G401 (cell line): Measurements from ENCODE around the gene NIFK. TPM values are rescaled to one million over a fixed set of nuclear protein-coding genes. Genes with fewer than 3 reads are reported as not detected.
"Not testable (repeated sequence)": the region's sequence is repeated elsewhere in the genome, so short reads cannot be mapped to it uniquely, and the experiment has no call there.

Experiments used
- DNase-seq: peaks from one replicate; pipeline ENCODE4 v3.0.0-alpha.2; 2015; ENCODE audit warnings: low spot score
- in situ Hi-C: cut with HindIII; loops from 2 replicates; pipeline ENCODE4 v1.10.0; 2016; ENCODE audit warnings: low sequenced_read_pairs, mixed read lengths
- total RNA-seq: library from RNA; depleted of rRNA; stranded (reverse); fragments of >200 nt; shearing (Covaris generic); gene quantifications from 2 replicates; pipeline ENCODE4 v1.2.3, GENCODE V29; 2014; rRNA removed

The NIFK gene
- total RNA-seq, 1 experiment from 2014 or later: 103 TPM

DNA sequence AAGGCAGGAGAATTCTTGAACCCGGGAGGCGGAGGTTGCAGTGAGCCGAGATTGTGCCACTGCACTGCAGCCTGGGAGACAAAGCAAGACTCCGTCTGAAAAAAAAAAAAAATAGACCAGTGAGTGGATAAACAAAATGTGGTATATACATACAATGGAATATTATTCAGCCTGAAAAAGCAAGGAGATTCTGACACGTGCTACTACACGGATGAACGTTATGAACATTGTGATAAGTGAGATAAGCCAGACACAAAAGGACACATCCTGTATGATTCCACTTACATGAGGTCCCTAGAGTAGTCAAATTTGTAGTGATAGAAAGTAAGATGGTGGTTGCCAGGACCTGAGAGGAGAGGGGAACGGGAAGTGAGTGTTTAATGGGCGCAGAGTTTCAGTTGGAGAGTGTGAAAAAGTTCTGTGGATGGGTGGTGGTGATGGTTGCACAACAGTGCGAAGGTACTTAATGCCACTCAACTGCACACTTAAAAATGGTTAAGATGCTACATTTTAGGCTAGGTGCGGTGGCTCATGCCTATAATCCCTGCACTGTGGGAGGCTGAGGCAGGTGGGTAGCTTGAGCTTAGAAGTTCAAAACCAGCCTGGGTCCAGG lies 38.3 kb downstream of the NIFK start:
- in situ Hi-C loops: no loop called here
- no peak for DNase-seq

DNA sequence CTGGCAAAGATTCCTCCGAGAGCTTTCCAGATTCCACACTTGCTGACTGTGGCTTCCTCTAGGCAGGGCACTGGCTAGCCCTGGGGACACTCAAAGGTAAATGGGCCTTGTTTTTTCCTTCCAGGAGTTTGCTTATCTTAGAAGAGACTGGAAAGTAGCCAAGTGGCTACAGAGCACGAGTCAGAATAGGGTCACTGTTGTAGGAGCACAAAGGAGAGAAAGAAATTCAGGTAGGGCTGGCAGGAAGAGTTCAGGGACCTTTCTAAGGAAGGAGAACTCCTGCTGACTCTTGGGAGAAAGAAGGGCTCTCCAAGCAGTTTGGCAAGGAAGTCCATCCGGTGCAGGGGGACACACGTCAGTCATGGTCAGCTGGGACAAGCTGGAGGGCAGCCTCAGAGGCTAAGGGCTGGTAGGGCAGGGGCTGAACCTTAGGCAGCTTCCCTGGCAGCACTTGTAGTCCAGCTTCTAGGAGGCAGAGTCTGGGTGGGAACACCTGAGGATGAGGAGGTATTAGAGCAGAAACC lies 39.5 kb downstream of the NIFK start:
- DNase-seq: no peak
- in situ Hi-C loops: no loop called here

DNA sequence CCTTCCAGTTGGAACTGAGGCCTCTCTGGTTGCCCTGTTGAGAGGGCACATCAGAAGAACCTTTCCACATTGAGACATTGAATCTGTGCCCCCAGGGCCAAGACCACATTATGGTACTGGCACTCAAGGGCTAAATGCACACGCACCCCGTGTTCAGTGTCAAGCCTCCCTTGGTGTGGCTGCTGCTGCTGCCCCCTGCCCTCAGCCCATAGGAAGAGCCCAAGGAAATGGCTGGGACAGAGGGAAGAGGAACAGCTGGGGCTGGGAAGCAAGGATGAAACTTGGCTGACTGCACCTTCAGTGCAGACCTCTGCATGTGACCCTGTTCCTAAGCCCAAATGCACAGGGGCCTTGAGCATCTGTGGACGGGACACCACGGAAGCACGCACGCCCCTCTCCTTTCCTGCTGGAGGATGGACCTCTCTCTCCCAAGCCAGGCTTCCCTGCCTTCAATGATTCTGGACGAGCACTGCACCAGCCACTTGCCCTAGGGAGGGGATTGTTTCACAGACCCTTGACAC lies 40.2 kb downstream of the NIFK start:
- DNase-seq: no peak
- in situ Hi-C loops: no loop called here

DNA sequence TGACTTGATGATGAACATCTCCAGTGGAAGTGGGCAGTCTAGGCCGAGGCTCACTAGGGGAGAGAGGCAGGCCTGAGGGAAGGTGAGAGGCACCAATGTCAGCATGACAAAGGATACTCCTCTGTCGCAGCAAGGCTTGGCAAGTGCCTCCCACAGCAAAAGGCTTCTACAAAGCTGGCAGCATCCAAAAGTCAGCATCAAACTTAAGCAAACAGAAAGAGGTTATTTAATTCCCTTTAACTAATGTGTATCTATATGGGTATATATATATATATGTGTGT lies 41.6 kb downstream of the NIFK start:
- in situ Hi-C loops: no loop called here
- DNase-seq: no peak

DNA sequence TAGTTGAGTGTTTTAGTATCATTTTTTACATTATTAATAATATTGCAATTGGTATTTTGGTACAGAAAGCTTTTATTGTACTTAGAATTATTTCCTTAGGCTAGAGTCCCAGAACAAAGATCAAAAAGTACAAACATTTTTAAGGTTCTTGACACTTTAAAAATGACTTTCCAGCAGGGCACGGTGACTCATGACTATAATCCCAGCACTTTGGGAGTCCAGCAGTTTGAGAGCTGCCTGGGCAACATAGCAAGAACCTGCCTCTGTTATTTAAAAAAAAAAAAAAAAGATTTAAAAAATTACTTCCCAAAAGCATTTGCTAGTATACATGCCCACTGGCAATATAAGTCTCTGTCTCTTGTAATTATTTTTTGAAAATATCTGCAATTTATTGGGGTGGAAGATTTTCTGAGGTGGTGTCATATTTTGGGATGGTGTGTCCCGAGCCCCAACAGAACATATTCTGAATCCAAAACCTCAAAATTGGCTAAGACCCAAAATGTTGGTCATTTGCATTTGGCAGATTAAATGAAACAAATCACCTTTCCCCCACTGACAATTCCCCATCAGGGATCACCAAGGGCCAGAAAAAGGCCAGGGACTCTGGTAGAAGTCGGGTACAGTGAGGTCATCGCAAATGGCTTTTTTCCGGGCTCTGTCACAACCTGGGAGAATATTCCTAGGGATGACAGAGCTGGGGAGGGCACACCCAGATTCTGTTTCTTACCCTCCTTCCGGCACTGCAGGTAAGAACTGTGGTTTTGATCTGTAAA lies 42.1 kb downstream of the NIFK start:
- in situ Hi-C loops: no loop called here
- DNase-seq: no peak

GRCh38 chr2:121690572-121690971 lies 46.1 kb downstream of the NIFK start:
- in situ Hi-C loops, DNase-seq: not testable (repeated sequence)

GRCh38 chr2:121690095-121690494 lies 46.6 kb downstream of the NIFK start:
- in situ Hi-C loops: no loop called here
- DNase-seq: no peak

- in situ Hi-C loops: no loop called here
These were observed 47.3 kb downstream of the NIFK start for GRCh38 chr2:121689356-121689755.

DNA sequence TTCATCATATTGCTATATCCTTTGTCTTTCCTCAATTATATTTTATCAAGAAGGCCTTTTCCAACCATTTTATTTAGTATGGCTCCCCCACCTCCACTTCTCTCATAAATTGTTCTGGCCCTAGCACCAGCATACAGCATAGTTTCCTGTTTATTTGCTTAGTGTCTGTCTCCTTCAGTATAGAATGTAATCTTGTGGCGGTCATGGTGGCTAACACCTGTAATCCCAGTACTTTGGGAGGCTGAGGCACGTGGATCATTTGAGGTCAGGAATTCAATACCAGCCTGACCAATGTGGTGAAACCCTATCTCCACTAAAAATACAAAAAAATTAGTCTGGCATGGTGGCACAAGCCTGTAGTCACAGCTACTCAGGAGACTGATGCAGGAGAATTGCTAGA lies 47.9 kb downstream of the NIFK start:
- no peak for DNase-seq
- in situ Hi-C loops: no loop called here

More at GRCh38 chr2:121689356-121689755, 47.3 kb downstream of the NIFK start:
- no peak for DNase-seq

DNA sequence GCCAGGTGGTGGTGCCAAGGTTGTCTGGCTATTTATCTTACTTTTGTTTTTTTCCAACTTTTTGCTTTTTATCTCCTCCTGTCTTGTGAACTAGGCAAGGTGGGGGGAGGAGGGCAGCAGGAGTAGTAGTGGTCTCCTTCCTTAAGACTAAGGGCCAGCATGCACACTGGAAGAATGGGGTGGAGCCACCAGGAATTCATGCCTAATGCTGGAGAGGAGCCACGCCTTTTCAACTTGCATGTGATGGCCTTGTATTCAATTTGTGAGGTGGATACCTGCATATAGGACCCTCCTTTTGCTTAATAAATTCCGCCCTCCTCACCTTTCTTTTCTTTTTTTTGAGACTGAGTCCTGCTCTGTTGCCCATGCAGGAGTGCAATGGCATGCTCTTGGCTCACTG lies 49.8 kb downstream of the NIFK start:
- DNase-seq: no peak
- in situ Hi-C loops: no loop called here

- DNase-seq: no peak
- in situ Hi-C loops: no loop called here
These were observed 50.5 kb downstream of the NIFK start for GRCh38 chr2:121686218-121686617.

DNA sequence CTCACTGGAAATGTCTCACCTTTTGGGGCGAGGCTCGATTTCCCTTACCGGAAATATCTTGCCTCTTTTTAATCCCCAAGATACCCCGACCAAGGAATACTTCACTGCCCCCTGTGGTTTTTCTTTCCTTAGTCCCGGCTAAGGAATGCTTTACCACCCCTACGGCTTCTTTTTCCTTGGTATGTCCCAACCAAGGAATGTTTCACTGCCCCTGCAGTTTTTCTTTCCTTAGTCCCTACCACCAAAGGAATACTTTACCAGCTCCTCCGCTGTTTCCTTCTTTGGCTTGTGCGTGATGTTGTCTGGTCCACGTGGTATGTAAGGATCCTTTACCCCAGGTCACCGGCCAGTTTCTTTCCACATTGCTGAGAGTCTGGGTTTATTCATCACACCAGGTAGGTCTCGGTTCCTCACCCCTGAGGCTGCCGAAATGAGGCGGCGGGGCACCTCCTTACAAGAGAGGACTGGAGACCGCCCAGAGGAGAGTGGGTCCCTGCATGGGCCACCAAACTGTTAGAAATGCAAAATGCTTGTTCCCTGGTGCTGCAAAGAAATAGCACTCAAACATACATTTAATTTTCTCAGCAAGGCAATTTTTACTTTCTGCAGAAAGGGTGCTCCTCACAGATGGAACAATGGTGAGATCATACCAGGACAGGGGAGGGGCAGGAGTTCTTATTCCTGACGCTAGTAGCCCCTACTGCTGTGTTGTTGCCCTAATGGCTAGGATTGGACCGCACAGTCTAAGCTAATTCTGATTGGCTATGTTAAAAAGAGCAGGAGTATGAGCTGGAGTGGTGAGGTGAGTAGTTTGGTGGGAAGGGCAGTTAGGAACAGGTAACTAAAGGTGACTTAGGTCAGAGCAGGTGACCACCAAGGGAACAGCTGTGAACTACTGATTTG lies 54.0 kb downstream of the NIFK start:
- no peak for DNase-seq
- in situ Hi-C loops: no loop called here

- in situ Hi-C loops: no loop called here
- DNase-seq: no peak
These were observed 58.8 kb downstream of the NIFK start for GRCh38 chr2:121677855-121678254.

Other genes starting within 250 kb of the NIFK start
- not detected in 2 replicates for gene RNU4ATAC, start 206.0 kb downstream of the NIFK start, total RNA-seq
- 22.0 and 30.6 TPM in 2 replicates for gene CLASP1, start 87.4 kb downstream of the NIFK start, total RNA-seq
- gene TSN, start 18.8 kb upstream of the NIFK start, total RNA-seq: 22.0 and 30.0 TPM in 2 replicates